Stimulated activated CD8-positive, alpha-beta memory T cell treated with anti-CD3 and anti-CD28 coated beads, Interleukin-4, amount 100 ng/mL, for 1 hour (primary cell): Measurements from ENCODE around the gene ITPK1.

Source experiments
- DNase-seq, 2 donors: peaks; one replicate each; pipeline ENCODE4 v3.0.0-alpha.2; 2020; ENCODE audit warnings: low read depth in 2 of 2, low spot score in 1 of 2

The ITPK1 gene

DNA sequence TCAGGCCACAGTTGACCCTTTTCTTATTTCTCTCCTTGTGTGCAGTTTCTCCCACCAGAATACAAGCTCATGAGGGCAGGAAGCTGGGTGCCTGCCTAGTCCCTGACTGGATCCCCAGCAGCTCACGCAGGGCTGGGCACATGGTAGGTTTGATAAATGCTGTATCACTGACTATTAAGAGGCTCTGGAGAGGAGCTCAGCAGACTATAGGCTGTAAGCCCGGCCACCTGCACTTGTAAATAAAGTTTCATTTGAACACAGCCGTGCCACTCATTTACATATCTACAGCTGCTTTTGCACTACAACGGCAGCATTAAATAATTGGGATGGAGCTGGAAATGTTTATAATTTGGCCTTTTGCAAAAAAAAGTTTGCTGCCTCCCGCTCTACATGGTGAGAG lies 160.8 kb downstream of the ITPK1 start:
- no peak for DNase-seq

DNA sequence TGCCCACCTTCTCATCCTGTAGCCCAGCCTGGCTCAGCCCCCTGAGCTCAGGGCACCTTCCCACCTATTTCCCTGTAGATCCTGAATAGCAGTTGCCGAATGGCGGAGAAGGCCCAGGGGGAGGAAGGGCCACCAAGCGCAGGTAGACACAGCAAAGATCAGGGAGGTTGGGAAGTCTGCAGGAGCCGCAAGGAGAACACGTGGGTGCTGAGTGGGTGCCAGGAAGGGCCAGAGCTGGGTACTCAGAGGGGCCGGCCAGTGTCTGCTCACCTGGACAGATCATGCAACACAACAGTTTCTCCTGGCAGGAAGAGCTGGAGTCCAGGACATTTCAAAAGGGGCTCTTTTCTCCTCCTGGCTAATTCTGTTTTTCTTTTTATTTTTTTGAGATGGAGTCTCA lies 162.2 kb downstream of the ITPK1 start:
- no peak for DNase-seq

DNA sequence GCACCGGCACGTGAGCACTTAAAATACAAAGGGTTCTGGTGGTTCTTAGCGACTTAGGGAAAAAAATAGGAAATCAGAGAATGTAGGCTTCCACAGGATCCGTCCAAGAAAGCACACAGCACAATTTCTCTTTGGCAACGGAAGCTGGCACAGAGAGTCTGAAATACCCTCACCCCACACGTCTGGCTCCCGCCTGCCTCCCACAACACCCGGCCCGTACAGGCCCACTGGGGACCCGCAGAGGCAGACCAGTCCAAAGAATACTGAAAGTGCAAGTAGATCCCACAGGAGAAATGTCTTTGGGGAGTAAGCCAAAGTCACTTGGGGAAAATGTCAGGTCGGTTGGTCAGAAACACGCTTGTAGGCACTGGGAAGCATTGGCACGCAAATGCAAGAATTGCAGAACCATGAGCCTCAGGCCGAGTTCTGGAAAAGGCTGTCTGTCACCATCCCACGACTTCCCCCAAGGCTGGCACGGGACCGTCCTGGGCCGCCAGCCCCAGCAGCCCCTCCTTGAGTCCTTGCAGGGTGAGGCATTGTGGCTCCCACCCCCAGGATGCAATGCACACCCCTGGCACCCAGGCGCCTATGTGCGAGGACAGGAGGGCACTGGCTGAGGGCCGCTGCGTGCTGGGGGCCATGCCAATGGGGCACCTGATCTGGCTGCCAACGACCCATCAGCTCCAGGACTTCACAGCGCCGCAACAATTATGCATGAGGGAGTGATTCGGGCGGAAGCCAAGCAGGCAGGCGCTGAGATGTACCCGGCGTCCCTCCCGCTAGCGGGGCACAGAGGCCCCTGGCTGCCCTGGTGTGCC lies 163.0 kb downstream of the ITPK1 start:
- no peak for DNase-seq

DNA sequence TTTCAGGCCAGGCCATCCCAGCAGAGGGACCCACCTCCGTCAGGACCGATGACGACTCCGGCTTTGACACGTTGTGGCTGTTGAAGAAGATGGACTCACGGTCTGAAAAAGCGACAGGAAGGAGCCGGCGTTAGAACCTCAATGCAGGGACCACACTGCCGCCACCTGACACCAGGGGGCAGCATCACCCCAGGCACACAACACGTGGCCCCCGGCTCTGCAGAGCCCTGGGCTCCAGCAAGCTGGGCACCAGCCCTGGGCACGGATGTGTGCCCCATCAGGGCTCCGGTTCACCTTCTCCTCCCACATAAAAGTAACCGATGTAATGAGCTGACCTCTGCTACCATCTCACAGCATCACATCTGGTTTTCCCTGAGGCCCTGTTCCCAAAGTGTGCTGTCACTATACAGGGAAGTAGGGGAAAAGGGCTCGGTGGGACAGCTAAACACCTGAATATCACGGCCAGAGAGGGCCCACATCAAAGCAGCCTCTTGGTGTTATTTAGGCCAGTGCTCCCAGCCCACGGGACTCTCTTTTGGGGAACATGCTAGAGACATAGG lies 163.7 kb downstream of the ITPK1 start:
- DNase-seq, result peak; percentile 61 to 64

DNA sequence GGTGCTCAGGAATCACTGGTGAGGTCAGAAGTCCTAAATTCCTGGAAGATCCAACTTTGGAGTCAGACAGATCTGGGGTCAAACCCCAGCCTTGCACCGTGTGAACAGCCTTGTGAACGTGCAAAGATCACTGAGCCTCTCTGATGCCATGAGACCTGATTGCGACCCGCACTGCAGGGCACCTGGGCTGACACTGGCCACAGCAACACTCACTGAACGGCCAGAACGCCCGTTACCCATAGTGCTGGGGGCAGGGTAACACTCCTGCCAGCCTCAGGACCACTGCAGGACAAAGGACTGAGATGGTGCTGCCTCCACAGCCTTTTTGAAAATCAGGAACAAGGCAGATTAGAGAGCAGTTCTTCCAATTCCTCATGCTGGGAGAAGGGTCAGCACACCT lies 164.5 kb downstream of the ITPK1 start:
- DNase-seq, result no peak

DNA sequence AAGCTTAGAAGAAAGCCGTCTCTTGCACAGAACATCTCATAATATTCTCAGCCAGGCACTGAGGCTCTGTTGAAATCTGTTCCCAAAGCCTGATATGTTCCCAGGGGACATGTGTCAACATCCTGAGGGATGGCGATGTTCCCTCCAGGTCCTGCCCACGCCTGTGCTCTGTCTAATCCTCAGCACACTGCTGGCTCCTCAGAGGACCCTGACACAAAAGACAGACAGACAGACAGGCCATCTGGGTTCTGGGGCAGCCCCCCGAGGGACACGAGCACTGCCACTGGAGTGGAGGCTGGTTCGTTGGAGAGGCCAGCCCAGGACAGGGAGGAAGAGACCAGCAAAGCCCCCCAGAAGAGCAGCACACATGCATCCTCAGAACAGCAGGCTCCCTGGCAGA lies 165.0 kb downstream of the ITPK1 start:
- DNase-seq, result no peak

DNA sequence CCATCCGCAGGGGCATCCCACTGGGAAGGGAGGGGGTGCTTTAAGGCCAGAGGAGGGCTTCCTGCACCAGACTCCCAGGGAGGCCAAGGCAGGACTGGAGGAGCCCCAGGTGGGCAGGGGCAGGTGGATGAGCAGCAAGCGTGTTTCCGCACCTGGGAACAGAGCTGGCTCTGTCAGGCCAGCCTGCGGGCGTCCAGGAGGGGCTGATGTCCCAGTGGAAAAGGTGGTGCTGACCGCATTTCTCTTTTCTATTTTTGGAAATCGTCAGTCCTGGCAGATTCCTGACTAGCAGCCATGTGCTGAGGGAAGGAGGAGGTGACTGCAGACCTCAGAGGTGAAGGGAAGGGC lies 165.6 kb downstream of the ITPK1 start:
- no peak for DNase-seq

DNA sequence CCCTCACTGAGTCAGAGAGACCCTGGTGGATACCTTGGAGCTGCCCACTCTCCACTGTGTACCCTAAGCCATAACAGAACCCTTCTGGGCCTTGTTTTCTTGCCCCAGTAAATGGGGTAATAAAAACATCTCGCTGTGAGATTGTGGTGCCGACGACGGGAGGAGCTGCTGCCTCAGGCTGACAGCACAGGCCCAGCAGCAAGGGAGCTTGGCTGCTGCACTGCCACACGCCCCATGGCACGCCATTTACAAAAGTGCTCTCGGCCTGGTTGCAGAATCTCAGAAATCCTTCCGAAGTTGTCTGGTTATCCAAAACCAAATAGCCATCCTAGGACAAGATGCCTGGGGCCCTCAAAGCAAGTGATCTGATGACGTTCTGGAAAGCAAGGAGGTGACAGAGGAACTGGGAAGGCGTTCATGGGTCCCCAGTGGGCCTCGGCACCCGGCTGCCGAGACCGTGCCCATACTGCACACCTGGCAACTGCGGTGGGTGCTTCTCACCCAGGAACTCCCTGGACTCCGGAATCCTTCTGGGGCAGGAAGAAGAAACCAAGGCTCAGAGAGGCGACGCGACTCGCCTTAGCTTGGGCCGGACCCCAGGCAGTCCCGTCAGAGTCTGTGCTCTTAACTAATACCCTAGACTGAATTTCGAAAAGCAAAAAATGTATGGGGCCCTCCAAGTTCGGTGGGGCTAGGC lies 166.1 kb downstream of the ITPK1 start:
- no peak for DNase-seq

DNA sequence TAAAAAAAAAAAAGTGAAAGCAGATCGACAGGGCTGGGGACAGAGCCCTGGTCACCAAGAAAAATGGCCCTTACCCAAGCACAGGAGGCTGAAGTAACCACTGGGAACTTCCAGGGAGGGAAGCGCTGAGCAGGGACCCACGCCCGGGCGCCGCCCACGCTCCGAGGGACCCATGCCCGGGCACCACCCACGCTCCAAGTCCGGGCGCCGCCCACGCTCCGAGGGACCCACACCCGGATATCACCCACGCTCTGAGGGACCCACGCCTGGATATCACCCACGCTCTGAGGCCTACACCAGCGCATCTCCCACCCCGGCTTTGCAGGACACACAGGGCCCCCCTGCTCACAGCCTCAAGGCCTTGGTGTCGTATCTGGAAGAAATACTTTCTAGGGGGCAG lies 167.1 kb downstream of the ITPK1 start:
- DNase-seq, result no peak

DNA sequence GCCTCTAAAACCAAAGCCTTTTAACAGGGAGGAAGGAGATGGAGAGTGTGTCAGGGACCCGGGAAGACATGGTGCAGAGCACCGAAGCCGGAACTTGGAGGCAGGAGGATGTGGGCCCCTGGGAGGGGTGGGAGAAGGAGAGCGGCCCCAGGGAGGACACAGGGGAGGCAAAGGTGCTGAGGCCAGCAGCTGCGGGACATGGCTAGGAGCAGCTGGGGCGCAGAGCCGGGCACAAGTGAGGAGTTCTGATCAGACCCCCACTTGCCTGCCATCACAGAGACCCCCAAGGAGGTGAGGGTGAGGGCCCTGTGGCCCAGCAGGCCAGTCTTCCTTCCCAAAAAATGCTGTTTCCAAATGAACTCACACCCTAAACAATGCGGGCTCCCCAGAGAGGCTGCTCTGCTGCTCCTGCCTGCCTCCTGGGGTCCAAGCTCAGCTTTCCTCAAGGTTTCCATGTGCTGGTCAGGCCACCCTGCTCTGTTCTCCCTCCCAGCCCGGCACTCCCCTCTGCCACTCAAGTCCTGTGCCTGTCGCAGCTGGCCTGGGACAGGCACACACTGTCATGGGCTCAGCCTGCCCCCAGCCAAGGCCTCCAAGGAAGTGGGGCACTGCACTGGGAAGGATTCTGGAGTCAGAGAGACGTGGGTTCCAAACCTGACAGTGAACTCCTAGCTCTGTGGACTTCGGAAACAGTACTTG lies 168.7 kb downstream of the ITPK1 start:
- DNase-seq, result no peak

DNA sequence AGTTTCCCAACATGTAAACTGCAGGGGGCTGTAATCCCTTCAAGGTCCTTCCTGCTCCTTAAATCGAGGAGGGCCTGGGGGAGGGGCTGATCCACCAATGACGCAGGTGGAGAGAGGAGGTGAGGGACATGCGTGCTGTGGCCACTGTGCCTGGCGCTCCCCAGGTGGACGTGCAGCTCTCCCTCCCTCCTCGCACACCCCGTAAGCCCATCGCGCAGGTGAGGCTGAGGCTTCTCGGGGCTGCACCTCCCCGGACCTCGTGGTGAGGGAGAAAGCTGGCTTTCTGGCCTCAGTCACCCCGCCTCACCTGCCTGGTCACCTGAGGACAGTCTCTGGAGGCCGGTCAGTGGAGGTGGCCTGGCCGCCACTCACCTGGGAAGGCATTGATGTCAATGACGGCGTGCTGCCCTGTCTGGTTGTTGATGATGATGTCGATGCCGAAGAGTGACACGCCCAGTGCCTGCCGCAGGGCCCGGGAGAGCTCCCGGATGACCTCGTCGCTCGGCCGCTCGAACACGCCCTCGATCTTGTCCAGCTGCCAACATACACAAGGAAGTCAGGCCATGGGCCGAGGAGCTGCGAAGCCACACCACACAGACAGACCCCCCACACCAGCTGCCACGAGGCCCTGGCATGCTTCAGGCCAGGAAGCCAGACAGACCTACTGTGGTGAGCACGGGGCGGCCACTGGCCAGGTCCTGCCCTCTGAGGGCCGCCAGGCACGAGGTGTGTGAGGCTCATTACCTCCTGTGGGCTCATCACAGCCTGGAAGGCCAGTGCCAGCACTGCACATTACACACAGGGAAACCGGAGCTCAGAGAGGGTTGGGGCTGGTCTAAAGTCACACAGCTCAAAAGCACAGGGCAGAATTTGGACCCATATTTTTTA lies 169.5 kb downstream of the ITPK1 start:
- no peak for DNase-seq

DNA sequence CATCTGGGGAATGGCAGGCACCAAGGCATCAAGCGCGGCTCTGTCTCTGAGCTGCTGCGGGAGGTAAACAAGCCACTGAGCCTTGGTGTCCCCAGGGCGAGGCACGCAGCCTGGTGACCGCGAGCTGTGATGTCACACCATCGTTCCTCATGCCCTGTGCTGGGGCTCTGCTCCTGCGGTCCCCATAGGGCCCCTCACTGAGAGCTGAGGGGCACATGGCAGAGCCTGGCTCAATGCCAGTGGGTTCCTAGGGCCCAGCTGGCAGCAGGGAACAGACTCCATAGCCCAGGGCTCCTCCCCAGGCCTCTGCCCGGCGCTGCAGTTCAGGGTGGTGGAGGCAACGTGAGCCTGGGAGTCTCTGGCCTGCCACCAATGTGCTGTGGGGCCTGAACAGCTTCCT lies 170.2 kb downstream of the ITPK1 start:
- no peak for DNase-seq

DNA sequence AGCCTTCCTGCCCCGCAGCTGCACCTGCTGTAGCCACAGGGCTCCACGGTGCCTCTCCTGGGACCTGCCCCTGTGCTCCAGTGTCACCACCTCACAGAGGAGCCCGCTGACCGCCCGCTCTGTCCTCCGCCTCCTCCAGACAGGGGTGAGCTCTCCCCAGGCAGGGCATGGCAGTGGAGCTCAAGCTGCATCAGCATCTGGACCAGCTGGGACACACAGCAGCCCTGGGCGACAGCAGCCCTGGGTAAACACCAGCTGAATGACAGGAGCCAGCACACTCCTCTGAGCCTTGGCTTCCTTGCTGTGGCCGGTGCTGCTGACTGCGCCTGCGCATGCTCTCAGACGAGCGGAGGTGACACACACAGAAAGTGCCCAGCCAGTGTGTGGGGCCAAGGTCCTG lies 170.7 kb downstream of the ITPK1 start:
- DNase-seq, result no peak

DNA sequence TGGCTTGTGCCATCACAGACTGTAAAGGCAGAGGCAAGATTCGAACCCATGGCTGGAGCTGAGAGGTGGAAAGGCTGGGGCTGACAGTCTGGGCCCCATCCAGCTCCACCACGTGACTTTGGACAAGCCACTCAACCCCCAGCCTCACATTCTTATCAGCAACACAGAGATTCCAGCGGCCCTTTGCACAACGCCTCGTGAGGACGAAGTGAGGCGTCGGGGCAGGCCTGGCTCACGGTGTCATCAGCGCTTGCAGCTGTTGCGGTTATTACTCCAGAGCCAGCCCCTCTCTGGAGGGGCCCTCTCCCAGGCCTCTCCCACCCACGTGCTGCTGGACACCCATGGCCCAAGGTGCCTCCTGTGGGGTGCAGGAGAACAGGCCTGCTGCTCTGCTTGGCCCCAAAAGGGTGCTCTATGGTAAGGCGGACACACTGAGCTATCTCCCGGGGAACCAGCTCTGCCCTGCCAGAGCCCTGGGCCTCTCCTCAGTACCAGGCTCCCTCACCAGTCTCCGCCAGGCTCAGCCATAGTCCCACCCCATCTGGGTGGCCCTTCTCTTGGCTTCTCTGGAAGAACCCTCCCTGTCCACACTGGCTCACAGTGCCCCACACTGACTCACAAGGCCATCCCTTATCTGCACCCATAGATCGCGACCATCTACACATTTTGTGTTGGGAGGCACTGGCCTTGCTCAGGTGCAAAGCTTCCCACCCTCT lies 171.7 kb downstream of the ITPK1 start:
- DNase-seq, result no peak

DNA sequence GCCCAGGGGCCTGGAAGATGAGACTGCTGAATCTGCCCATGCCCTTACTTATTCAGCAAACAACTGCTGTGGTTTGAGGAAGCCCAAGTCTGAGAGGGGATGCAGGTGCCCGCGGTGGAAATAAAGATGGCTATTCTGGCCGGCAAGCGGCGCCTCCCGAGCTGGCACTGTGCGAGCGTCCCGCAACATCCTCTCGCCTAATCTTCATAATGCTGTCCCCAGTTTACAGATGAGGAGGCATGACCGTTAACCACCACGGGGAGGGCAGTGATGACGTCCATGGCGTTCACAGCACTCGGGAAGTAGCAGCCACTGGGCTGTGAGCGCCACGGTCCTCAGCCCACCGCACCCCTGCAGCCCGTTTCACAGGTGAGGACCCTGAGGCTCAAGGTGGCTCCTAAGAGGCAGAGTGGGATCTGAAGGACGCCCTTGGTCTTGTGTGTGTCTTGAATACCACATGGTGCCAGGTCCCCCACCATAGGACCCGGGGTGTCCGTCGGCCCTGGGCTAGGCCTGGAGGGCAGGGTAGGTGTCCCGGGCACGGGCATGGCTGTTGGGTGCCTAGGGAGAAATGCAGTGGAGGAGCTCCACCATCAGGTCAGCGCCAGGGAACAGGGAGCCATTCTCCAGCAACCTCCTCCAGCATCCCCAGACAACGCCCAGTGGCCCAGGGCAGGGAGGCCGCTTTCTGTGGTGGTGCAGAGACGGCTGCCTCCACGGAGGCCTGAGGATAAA lies 172.6 kb downstream of the ITPK1 start:
- DNase-seq, result no peak

DNA sequence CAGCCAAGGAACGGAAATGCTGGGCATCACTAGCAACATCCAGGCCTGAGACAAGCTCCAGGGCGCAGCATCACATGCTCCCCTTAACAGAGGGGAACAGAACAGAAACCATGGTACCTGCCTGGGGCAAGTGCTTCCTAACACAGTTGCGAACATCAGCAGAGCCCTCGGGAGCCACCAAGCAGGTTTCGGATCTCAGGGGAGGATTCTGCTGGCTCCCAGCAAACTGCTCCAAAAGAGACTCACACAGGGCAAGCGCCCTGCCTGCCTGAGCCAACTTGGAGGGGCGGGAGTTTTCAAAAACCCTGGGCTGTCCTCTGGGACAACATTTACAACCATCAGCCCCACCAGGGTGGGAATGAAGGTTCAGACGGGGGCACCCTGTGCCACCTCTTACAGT lies 173.1 kb downstream of the ITPK1 start:
- DNase-seq, result no peak

DNA sequence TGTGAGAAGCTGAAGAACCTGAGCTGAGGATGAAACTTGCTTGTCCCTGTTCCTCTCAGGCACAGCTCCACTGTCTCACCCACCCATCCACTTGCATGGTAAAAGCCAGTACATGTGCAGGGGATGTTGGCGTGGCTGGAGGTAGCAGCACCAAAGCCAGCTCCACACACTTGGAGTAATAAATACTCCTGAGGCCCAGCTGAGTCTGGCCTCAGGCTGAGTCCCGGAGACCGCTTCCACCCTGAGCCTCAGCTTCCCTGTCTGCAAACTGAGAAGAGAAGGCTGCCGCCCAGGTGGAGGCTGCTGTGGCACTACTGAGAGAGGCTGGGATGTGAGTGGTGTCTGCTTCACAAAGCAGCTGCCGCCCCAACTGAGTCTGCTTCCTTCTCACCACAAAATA lies 173.6 kb downstream of the ITPK1 start:
- DNase-seq, result no peak

DNA sequence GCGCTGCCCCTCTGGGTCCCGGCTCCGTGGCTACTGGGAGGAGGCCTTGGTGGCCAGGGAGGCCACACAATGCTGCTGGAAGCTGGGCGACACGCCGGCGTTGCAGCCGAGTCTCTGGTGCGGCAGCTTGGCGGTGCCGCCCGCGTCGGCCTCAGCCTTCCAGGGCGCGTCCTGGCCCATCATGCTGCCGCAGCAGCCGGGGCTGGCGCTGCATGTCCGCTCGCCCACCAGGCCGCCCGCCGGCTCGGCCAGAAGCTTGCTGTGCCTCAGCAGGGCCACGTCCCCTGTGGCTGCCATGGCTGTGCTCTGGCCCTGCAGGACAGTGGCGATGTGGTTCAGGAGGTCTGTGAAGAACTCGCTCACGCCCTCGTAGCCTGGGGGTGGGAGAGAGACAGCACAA lies 174.2 kb downstream of the ITPK1 start:
- no peak for DNase-seq

DNA sequence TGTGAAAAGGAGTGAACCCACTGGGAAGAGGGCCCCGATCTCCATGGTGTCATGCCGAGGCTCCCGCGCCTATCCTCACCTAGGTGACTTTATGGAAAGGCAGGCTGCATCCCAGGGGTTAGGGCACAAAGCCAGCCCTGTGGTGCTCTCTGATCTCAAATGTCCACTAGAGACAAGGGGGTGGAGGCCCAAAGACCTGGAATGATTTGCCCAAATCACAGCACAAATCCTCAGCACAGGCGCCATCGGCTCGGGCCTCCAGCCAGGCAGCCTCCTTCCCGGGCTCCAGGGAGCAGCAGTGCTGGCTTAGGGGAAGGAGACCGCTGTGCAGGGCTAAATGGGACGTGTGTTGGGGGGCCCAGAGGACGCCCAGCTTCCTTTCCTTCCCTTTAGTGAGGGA lies 175.2 kb downstream of the ITPK1 start:
- no peak for DNase-seq

DNA sequence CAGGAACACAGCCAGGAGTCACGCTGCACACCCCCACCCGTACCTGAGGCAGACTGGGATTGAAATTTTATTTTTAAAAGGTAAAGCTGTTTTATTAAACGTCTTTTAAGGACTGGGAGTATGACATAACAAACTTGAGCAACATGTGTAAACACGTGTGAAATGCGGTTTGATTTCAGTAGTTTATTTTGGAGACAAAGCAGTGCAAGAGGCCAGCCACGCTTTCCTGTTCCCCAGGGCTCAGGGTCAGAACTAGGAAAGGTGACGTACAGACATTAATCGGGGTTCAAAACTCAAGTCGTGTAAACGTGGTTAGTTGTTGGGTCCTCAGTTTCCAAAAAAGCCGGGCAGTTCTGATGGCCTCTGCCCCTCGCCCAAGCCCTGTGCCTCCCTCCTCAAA lies 176.0 kb downstream of the ITPK1 start:
- DNase-seq, result no peak
